Skeletal muscle satellite cell (primary cell): ENCODE data around the gene GCC1.
"Not testable (repeated sequence)": the region's sequence is repeated elsewhere in the genome, so short reads cannot be mapped to it uniquely, and the experiment has no call there.

Experiments used
- H3K27me3 ChIP-seq: 2 replicates; pipeline ENCODE4 v1.7.0; 2013; ENCODE audit warnings: low read length; ENCODE audit not compliant: control insufficient read depth, insufficient read depth
- H3K36me3 ChIP-seq: 2 replicates; pipeline ENCODE4 v1.7.0; 2013; ENCODE audit warnings: mild to moderate bottlenecking, control low read depth, low read length; ENCODE audit not compliant: insufficient read depth
- H3K4me1 ChIP-seq: 2 replicates; pipeline ENCODE4 v1.7.0; 2013; ENCODE audit warnings: low read length; ENCODE audit not compliant: control insufficient read depth, insufficient read depth
- H3K4me2 ChIP-seq: 2 replicates; pipeline ENCODE4 v1.7.0; 2013; ENCODE audit warnings: mild to moderate bottlenecking, low read length
- H3K4me3 ChIP-seq: 2 replicates; pipeline ENCODE4 v1.7.0; 2013; ENCODE audit warnings: low read length
- H3K9ac ChIP-seq: 2 replicates; pipeline ENCODE4 v1.7.0; 2013; ENCODE audit warnings: mild to moderate bottlenecking, low read depth, low read length, moderate library complexity
- H3K9me3 ChIP-seq: replicated peaks from 2 replicates; pipeline ENCODE4 v1.7.0; 2013; ENCODE audit warnings: mild to moderate bottlenecking, control low read depth, low read length

GCC1 gene

DNA sequence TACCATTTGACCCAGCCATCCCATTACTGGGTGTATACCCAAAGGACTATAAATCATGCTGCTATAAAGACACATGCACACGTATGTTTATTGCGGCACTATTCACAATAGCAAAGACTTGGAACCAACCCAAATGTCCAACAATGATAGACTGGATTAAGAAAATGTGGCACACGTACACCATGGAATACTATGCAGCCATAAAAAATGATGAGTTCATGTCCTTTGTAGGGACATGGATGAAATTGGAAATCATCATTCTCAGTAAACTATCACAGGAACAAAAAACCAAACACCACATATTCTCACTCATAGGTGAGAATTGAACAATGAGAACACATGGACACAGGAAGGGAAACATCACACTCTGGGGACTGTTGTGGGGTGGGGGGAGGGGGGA is 17.4 kb downstream of the GCC1 start:
- H3K27me3 ChIP-seq, H3K36me3 ChIP-seq, H3K4me3 ChIP-seq, H3K4me1 ChIP-seq, H3K9ac ChIP-seq, H3K9me3 ChIP-seq, H3K4me2 ChIP-seq: not testable (repeated sequence)

DNA sequence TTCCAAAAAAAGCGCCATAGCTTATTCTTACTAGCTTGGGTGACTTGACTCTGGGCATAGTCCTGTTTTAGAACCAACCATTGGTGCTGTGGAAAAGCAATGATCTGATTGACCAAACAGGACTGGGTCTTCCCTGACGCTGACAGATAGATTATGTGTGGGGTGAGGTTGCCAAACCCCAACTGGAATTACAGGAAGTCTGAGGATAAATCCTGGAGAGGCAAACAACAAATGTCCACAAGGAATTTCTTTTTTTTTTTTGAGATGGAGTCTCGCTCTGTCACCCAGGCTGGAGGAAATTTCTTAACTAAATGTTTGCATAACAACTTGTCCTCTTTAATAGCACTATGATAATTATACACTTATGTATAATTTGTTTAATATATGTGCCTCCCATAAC is 19.2 kb downstream of the GCC1 start:
- Histone ChIP-seq H3K9ac (no peak overlapping the region), H3K9me3 (no peaks in the 10 kb centered on the region), H3K4me3 (no peak overlapping the region), H3K4me1 (no peaks in the 10 kb centered on the region), H3K27me3 (no peaks in the 10 kb centered on the region), H3K4me2 (no peak overlapping the region), H3K36me3 (no peaks in the 10 kb centered on the region)

DNA sequence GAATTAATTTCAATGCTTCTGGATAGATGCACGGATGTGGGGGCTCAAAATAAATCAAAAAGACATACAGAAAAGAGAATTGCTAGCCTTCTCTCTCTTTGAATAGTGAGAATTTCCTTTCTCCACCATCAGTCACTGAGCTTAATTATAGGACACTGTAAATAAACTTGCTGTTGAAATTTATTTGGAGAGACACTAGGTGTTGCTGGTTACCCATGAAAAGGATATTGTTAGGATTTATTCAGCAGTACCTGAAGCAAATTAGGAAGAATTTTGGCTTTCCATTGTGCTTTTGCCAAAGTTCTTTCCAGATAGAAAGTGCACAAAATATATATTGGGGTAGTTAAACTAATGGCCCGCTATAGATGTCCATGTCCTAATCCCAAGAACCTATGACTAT is 27.6 kb downstream of the GCC1 start:
- H3K36me3 ChIP-seq = no peaks in the 10 kb centered on the region
- H3K4me2 ChIP-seq = no peak overlapping the region
- H3K9ac ChIP-seq = no peak overlapping the region
- H3K4me1 ChIP-seq = no peaks in the 10 kb centered on the region
- no peak overlapping the region for H3K4me3 ChIP-seq
- H3K27me3 ChIP-seq = no peaks in the 10 kb centered on the region
- no peaks in the 10 kb centered on the region for H3K9me3 ChIP-seq

DNA sequence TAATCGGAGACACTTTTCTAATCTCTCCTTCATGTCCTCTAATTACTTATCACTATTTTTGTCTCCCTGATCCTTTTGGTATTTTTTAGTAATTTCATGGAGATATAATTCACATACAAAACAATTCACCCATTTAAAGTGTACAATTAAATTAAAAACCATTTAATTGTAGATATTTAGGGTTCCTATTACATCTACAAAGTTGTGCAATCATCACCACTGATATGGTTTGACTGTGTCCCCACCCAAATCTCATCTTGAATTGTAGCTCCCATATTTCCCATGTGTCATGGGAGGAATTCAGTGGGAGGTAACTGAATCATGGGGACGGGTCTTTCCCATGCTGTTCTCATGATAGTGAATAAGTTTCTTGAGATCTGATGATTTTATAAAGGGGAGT is 29.0 kb downstream of the GCC1 start:
- Histone ChIP-seq H3K4me2 (no peak overlapping the region), H3K4me3 (no peak overlapping the region), H3K27me3 (no peaks in the 10 kb centered on the region), H3K36me3 (no peaks in the 10 kb centered on the region), H3K4me1 (no peaks in the 10 kb centered on the region), H3K9ac (no peak overlapping the region), H3K9me3 (no peaks in the 10 kb centered on the region)

DNA sequence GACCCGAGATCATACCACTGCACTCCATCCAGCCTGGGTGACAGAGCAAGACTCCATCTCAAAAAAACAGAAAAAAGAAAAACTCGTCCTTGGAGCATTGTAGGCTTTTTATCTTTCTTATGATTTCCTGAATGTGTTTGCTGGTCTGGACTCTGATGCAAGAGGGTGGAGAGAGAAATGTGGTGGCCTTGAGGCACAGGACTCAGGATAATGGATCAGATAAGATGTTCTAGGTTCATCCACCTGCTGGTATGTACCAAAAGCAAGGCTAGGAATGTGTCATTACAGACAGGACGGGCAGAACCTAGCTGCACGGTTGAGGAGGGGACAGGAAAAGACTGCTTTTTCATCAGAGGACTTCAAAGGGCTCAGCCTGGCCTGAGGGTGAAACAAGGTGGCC is 33.5 kb downstream of the GCC1 start:
- Histone ChIP-seq H3K36me3 (no peaks in the 10 kb centered on the region), H3K9me3 (no peaks in the 10 kb centered on the region), H3K9ac (no peak overlapping the region), H3K4me1 (no peaks in the 10 kb centered on the region), H3K4me3 (no peak overlapping the region), H3K27me3 (no peaks in the 10 kb centered on the region), H3K4me2 (no peak overlapping the region)

DNA sequence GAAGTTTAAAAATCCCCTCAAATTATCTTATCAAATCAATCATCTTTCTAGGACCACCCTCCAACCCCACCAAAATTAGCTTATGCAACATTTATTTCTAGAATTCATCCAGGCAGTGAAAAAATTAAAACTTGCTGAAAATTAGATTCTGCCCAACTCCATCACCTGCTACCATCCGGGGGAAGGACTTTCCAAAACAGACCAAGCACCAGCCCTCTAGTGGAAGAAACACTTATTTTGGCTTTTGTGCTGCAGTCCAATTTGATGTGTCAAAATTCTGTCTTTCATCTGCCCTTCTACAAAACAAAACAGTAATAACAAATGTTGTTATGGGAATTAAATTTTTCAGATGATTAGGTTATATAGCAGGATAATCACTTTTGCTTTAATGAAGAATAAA is 35.1 kb downstream of the GCC1 start:
- Histone ChIP-seq H3K9ac (no peak overlapping the region), H3K9me3 (no peaks in the 10 kb centered on the region), H3K4me3 (no peak overlapping the region), H3K36me3 (no peaks in the 10 kb centered on the region), H3K4me2 (no peak overlapping the region), H3K4me1 (no peaks in the 10 kb centered on the region), H3K27me3 (no peaks in the 10 kb centered on the region)

DNA sequence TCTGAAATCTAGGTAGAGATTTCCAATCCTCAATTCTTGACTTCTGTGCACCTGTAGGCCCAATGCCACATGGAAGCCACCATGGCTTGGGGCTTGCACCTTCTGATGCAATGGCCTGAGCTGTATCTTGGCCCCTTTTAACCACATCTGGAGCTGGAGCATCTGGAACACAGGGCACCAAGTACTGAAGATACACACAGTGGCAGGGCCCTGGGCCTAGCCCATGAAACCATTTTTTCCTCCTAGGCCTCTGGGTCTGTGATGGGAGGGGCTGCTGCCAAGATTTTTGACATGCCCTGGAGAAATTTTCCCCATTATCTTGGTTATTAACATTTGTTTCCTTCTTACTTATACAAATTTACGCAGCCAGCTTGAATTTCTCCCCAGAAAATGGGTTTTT is 39.1 kb downstream of the GCC1 start:
- H3K9ac ChIP-seq = no peak overlapping the region
- H3K27me3 ChIP-seq = no peaks in the 10 kb centered on the region
- no peak overlapping the region for H3K4me3 ChIP-seq
- no peak overlapping the region for H3K4me2 ChIP-seq
- no peaks in the 10 kb centered on the region for H3K4me1 ChIP-seq
- no peaks in the 10 kb centered on the region for H3K9me3 ChIP-seq
- no peaks in the 10 kb centered on the region for H3K36me3 ChIP-seq

DNA sequence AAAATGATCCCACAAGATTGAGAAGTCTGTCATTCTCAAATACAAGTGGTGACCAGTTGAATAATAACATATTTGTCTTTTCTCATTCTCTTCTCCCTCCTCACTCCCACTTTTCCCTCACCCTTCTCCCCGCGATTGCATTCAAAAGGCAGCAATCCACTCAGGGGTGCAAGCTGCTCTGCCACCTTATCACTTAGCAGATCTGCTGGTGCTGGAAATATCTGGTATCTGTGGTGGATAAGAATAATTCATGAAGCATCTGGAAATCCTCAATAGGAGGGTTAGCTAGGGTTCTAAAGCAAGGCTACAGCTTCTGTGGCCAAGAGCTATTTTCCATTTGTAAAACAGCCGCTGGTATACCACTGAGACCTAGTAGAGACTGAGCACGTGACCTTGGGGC is 43.8 kb downstream of the GCC1 start:
- H3K27me3 ChIP-seq = peaks cover 20% of the 10 kb centered on the region

DNA sequence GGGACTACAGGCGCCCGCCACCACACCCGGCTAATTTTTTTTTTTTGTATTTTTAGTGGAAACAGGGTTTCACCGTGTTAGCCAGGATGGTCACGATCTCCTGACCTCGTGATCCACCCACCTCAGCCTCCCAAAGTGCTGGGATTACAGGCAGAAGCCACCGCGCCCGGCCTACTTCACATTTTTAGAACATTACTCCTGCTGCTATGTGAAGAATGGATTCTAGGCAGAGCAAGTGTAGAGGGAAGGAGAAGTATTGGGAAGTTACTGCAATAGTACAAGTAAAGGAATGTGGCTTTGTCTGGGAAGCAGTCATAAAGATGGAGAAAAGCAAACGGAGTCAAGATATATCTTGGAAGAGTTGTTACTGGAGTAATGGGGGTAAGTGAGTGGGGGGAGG is 44.9 kb downstream of the GCC1 start:
- H3K4me2 ChIP-seq, H3K4me1 ChIP-seq, H3K36me3 ChIP-seq, H3K4me3 ChIP-seq, H3K9me3 ChIP-seq, H3K9ac ChIP-seq: not testable (repeated sequence)
- H3K27me3 ChIP-seq = peaks cover 28% of the 10 kb centered on the region

More for the DNA sequence above, 43.8 kb downstream of the GCC1 start:
- Histone ChIP-seq H3K4me2 (no peak overlapping the region), H3K9ac (no peak overlapping the region), H3K4me1 (no peaks in the 10 kb centered on the region), H3K4me3 (no peak overlapping the region), H3K9me3 (no peaks in the 10 kb centered on the region), H3K36me3 (no peaks in the 10 kb centered on the region)

DNA sequence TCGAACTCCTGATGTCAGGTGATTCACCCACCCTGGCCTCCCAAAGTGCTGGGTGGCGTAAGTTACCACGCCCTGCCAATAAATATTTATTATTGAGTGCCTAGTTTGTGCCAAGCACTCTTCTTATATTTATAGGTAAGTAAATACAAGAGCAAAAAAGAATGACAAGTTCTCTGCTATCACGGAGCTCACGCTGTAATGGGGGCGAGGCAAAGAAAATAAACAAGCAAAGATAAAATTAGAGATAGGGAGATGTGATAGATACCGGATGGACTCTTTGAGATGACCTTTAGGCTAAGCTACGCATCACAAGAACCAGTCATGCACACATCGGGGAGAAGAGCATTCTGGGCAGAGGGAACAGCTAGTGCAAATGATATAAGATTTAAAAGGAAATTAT is 46.3 kb downstream of the GCC1 start:
- Histone ChIP-seq H3K36me3 (no peaks in the 10 kb centered on the region), H3K4me2 (no peak overlapping the region), H3K27me3 (peaks cover 33% of the 10 kb centered on the region), H3K4me1 (no peaks in the 10 kb centered on the region), H3K4me3 (no peak overlapping the region), H3K9ac (no peak overlapping the region), H3K9me3 (no peaks in the 10 kb centered on the region)

DNA sequence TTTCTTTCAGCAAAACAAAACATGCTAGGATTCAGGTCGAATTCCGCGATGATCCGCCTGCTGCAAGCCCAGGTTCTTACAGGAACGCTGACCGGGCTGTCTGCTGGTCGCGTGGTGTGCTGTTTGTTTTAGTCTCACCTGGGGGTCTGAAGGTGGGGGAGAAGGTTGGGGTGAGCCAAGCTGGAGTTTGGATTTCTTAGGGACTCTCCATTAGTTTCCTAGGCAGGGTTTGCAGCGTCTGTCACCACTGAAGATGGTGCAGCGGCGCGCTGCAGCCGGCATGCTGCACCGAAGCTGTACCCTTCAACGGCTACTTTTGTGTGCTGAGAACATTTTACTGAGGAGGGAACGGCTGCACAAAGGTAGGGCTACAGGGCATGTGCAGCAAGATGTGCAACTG is 48.7 kb downstream of the GCC1 start:
- Histone ChIP-seq H3K4me1 (no peaks in the 10 kb centered on the region), H3K9ac (no peak overlapping the region), H3K9me3 (no peaks in the 10 kb centered on the region), H3K36me3 (no peaks in the 10 kb centered on the region), H3K4me2 (peak overlapping the region; percentile 52), H3K4me3 (no peak overlapping the region), H3K27me3 (peaks cover 39% of the 10 kb centered on the region)

DNA sequence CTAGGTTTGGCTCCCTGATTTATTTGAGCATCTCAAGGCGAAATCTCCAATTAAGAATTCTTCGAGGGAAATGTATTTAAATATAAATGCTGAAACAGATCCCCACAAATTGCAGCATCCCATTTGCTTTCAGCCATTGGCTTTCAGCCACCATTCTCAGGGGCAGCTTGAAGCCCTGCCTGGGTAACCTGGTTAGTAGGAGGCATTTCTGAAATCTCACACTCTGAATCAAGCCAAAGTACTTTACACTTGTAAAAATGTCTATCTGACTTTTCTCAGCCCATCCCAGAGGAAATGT is 49.1 kb downstream of the GCC1 start:
- H3K27me3 ChIP-seq = peaks cover 39% of the 10 kb centered on the region
- H3K36me3 ChIP-seq = no peaks in the 10 kb centered on the region
- no peak overlapping the region for H3K4me3 ChIP-seq
- no peaks in the 10 kb centered on the region for H3K4me1 ChIP-seq
- H3K4me2 ChIP-seq = no peak overlapping the region
- no peak overlapping the region for H3K9ac ChIP-seq
- H3K9me3 ChIP-seq = no peaks in the 10 kb centered on the region
